ENCODE data around the gene ZP1.

The ZP1 gene

DNA sequence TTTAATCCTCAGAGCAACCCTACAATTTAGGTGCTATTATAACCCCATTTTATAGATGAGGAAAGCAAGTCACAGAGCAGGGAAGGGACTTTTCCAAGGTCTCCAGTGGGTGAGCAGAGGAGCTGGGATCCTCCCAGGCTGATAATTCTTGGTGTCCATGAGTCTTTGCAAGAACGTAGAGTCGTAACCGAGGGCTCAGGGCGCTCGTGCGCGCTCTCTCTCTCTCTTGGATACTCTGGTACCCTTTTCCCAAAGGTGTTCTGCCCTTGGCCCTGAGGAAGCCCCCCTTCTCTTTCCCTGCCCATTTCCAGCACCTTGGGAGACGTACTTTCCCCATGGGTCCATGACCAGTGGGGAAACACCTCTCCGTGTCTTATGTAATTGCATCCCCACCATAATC is 5.2 kb upstream of the ZP1 start:
- no peak for DNase-seq

DNA sequence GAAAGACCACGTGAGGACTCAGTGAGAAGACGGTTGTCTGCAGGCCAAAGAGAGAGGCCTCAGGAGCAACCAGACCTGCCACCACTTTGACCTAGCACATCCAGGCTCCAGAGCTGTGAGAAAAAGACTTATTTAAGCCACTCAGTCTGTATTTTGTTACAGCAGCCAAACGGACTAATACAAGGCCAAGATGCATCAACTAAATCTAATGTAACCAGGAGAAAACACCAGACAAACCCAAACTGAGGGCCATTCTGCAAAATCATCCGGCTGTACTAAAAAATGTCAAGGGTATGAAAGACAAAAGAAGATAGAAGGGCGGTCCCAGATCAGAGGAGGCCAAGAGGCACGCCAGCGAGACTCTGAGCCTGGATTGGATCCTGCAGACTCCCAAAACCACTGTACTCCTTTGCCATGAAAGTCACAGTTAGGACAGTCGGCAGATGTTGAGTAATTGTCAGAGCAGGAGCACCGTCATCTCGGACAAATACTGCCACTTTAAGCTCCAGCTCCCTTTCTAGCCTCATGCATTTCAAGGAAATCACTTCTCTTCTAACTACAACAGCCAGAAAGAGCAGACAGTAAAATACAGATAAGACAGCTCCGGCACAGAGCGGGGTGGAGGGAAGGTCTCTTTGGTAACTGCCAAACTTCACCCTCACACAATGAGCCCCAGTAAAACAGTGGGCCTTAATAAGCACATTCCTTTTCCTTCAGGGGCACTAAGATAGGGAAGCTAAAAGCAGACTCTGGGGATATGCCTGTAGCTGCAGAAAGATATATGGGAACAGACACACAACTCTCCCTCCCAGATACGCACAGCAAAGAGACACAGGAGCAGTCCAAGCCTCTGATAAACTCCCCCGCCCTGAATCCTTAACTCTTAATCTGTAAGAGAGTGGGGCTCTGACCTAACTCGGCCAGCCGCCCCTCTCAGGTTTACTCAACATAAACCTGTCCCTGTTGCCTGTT is 3.5 kb upstream of the ZP1 start:
- DNase-seq = no peak

DNA sequence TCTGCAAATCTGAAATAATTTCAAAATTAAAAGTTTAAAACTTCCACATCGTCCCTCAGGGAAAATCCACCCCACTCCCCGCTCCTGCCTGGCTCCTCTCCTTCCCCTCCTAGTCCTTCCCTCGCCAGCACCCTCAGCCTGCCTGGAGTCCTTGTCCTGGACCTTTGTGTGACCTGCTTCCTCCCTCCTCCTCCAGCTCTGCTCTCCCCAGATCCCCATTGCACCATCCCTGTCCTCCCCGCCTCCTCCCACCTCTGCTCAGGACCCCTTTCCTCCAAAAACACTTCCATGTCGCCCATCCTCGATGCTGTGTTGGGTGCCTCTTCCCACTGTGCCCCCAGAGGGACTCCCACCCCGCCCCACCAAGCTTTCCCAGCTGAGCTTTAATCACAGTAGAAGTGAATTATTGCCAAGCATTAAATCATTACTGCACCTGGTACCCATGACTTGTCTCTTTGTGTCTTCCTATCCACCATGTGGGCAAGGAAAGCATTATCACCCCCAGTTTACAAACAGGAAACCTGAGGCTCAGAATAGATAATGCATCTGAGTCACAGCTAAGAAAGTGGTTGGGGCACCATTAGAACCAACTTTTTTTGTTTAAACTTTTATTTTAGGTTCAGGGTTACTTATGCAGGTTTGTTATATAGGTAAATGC is 2.4 kb upstream of the ZP1 start:
- DNase-seq = no peak

DNA sequence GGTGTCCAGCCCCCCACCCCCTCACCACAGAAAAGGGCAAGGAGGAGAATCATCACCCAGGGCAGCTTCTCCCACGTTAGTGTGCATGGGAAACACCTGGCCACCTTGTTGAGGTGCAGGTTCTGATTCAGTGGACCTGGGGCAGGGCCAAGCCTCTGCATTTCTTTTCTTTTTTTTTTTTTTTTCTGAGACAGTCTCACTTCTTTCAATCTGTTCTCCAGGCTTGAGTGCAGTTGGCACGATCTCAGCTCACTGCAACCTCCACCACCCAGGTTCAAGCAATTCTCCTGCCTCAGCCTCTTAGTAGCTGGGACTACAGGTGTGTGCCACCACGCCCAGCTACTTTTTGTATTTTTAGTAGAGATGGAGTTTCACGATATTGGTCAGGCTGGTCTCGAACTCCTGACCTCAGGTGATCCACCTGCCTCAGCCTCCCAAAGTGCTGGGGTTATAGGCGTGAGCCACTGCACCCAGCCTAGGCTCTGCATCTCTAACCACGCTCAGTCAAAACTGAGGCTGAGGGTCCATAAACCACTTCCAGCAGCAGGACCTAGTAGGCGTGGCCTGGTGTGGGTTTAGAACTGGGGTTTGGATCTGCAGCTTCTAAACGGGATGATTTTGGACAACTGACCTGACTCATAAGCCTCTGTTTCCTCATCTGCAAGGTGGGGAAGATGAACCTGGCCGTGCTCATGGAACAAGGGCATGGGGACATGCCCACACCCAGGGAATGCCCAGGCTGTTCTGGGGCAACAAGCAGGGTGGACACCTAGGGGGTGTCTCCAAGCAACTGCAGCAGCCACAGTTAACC is 734 bp downstream of the ZP1 start:
- no peak for DNase-seq

DNA sequence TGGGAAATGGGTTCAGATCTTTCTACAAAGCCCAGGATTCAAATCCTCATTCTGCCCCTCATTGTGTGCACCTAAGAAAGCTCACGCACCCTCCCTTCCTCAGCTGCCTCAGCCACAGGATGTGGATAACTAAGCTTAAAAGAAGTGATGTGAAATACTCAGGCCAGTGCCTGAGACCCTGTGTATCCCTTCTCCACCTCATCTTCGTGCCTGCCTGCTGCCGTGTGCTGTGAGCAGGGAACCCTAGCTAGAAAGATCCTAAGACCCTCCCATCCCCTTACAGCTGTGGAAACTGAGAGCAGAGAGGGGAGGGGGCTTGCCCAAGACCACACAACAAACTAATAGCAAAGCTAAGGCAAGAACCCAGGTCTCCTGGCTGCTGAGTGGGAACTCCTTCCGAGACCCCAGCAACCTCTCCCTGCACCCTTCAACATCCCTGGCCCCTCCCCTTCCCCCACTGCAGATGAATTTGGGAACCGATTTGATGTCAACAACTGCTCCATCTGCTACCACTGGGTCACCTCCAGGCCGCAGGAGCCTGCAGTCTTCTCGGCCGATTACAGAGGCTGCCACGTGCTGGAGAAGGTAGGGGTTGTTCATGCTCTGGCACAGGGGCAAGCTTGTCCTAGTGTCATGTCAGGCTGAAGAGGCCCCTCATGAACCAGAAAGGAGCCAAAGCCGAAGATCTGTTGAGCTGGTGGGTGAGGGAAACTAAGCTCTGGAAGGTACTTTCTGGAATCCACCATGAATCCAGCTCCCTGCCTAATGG is 1.5 kb downstream of the ZP1 start:
- DNase-seq = no peak

DNA sequence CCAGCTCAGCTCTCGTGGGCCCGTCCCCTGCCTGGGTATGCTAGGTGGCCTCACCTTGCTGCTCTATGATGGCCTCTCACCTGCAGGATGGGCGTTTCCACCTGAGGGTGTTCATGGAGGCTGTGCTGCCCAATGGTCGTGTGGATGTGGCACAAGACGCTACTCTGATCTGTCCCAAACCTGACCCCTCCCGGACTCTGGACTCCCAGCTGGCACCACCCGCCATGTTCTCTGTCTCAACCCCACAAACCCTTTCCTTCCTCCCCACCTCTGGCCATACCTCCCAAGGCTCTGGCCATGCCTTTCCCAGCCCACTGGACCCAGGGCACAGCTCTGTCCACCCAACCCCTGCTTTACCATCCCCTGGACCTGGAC is 2.1 kb downstream of the ZP1 start:
- DNase-seq = no peak

DNA sequence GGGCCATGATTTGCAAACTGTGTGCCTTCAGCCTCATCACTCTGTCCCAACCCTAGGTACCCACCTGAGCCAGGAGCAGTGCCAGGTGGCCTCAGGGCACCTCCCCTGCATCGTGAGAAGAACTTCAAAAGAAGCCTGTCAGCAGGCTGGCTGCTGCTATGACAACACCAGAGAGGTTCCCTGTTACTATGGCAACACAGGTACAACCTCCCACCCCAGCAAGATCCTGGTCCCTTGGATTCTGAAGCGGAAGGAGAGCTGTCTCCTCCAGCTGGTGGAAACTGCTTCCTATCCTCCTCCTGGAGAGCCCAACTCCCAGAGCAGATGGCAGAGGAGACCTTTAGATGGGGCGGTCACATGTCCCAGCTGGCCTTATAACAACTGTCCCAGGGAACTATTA is 2.9 kb downstream of the ZP1 start:
- peak; percentile 9 for DNase-seq

DNA sequence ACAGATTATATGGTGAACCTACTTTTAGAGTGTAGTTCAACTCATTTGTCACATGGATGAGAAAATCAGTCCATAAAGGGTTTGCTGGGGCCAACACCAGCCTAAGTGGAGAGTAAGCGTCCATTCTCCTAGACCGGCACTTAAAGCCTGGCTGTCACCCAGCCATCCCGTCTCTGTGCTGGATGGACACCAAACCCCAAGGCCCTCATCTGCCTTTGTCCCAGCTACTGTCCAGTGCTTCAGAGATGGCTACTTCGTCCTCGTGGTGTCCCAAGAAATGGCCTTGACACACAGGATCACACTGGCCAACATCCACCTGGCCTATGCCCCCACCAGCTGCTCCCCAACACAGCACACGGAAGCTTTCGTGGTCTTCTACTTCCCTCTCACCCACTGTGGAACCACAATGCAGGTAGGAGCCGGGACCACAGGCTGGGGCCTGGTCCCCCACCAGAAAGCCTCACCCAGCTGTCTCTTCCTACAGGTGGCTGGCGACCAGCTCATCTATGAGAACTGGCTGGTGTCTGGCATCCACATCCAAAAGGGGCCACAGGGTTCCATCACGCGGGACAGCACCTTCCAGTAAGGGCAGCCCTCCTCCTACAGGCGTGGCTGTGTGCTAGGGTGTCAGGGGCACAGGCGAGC is 3.5 kb downstream of the ZP1 start:
- DNase-seq = no peak

DNA sequence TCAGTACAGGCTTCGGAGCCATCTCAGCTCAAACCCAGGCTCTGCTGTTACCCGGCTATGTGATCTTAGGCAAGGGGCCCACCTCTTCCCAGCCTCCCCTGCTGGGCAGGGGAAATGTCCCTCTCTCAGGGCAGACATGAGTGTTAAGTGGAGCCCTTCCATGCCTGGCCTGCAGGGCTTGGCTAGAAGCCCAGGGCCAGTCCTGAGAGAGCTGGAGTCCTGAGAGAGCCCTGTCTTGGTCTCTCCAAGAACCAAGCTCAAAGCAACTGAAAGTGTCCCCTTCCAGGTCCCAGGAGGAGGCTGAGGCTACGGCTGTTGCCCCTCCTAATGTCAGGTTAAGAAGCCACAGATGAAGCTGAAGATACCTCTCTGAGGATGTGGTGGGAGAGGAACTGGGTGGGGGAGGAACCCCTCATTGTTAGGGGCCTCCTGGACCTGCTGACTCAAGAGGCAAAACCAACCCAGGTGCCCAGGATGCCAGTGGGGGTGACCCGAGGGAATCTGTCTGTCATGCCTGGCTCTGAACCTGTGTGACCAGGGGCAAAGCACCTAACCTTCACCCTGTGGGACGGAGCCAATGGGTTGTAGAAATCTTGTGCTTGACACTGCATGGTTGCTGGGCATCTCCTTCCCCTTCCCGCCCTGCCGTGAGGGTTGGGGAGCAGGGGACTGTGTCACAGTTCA is 4.2 kb downstream of the ZP1 start:
- DNase-seq = no peak

DNA sequence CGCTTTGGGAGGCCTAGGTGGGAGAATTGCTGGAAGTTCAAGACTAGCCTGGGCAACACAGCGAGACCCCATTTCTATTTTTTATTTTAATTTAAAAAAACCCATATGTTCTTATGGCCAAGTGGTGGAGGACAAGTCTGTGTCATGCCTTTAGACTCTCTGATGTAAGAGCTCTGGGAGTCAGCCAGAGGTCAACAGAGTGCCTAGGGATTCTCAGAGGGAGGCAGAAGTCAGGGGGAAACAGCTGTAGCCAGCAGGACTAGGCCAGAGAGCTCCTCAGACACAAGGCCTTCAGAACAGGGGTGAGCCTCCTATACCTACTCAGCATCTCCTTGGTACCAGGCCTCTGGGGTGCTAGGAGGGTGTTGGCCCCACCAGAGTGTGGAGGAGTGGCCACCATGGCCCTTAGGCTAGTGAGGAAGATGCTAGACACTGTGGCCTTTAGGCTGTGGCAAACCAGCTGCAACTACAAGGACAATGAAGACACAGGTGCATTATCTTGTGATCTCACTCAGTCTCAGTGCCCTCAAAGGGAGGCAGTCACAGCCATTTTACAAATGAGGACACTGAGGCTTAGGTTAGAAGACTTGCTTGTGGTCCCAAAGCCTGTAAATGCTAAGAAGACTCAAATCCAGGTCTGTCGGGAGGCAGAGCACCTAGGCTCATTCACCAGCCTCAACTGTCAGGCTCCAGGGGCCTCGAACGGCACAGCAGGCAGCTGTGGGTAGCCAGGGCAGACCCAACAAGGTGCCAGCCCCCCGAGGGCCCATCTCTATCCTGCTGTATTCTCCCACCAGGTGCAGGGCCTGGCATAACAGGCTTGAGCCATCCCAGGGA is 5.0 kb downstream of the ZP1 start:
- DNase-seq = no peak

DNA sequence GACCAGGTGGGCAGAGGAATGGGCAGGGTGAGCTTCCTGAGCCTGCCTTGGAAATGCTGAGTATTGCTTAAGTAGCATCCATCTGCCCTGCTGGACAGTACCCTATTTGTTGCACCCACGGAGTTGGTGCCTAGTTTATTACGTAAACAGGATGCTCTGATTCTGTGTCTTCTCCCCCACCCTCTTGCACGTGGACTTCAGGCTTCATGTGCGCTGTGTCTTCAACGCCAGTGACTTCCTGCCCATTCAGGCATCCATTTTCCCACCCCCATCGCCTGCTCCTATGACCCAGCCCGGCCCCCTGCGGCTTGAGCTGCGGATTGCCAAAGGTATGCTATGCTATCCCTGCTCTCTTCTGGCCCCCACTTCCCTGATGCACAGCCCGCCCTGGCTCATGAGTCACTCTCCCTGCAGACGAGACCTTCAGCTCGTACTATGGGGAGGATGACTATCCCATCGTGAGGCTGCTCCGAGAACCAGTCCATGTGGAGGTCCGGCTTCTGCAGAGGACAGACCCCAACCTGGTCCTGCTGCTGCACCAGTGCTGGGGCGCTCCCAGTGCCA is 5.7 kb downstream of the ZP1 start:
- no peak for DNase-seq

DNA sequence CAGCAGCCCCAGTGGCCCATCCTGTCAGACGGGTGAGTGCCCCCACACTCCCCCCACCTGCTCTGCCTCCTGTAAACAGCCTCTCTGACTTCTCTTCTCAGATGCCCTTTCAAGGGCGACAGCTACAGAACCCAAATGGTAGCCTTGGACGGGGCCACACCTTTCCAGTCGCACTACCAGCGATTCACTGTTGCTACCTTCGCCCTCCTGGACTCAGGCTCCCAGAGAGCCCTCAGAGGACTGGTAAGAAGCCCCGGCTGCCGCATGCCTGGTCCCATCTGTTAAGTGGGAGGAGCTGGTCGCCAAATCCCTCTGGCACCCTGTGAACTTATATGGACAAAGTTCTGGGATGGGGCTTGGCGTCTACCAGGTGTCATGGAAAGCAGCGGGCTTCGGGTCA is 6.2 kb downstream of the ZP1 start:
- DNase-seq = no peak

DNA sequence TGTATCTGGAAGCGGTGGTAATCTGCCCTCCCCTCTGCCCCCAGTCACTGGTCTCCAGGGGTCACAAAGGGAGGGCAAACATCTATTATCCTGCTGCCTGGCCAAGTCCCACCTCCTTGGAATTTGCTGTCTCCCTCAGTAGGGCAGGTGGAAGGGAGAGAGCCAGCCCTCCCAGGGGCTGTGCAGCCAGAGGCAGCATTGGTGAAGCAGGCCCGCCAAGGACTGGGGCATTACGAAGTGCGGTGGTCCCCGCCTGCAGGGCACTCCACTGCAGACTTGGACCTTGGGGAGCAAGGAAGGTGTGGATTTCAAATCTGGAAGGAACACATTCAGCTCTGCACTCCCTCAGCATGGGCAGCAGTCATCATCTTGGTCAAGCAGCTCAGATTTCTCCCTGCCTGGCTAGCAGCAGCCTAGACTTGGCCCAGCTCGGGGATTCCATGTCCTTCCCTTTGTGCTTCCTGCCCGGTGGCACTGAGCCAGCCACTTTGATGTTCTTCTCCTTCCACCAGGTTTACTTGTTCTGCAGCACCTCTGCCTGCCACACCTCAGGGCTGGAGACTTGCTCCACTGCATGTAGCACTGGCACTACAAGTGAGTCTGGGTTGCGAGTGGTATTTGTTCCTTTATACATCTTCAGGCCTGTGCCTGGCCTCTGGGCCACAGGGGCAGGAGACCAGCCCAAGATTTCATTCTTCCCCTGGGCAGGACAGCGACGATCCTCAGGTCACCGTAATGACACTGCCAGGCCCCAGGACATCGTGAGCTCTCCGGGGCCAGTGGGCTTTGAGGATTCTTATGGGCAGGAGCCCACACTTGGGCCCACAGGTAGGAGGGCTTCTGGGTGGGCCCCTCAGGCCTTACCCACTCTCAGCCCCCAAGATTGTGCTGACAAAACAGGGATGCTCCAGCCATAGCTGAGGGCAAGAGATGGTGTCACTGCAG is 7.4 kb downstream of the ZP1 start:
- DNase-seq = no peak

DNA sequence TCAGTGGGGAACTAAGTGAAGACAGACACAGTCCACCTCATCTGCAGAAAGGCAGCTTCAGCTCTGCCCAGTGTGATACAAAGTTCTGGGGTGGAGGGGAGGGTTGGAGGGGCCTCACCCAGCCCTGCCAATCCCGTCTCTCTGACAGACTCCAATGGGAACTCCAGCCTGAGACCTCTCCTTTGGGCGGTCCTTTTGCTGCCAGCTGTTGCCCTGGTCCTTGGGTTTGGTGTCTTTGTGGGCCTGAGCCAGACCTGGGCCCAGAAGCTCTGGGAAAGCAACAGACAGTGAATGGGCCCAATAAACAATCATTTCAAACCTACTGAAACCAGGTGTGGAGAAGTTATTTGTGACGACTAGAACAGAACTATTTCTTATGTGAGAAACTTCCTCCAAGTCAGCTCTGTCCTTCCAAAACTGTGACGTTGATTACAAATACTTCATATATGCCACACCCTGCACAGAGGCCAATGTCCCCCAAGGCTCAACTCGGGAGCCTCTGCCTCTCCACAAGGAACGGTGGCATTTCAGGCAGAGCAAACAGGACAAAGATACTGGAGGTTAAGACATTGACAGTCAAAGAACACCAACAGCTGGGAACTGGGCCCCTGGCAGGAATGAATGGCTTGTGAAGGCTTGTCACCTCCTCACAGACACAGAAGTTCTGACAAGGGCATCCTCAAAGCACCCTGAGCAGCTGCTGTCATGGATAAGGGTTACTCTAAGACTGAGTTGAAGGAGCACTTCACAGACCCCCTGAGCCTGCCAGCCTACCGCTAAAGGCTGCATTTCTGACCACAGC is 8.2 kb downstream of the ZP1 start:
- DNase-seq = no peak

DNA sequence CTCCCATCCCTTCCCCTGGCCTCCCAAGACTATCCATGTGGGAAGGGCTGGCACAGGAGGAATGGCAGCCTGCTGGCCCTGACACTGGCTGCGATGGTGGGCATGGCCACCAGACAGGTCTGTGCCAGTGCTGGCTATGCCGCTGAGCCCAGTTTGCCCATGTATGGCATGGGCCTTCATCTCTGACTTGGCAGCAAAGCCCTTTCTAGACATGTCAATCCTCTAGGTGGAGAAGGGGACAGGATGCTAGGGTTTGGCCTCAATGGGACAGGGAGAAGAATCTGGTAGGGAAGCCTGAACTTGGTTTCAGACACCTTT is 8.8 kb downstream of the ZP1 start:
- DNase-seq = no peak

DNA sequence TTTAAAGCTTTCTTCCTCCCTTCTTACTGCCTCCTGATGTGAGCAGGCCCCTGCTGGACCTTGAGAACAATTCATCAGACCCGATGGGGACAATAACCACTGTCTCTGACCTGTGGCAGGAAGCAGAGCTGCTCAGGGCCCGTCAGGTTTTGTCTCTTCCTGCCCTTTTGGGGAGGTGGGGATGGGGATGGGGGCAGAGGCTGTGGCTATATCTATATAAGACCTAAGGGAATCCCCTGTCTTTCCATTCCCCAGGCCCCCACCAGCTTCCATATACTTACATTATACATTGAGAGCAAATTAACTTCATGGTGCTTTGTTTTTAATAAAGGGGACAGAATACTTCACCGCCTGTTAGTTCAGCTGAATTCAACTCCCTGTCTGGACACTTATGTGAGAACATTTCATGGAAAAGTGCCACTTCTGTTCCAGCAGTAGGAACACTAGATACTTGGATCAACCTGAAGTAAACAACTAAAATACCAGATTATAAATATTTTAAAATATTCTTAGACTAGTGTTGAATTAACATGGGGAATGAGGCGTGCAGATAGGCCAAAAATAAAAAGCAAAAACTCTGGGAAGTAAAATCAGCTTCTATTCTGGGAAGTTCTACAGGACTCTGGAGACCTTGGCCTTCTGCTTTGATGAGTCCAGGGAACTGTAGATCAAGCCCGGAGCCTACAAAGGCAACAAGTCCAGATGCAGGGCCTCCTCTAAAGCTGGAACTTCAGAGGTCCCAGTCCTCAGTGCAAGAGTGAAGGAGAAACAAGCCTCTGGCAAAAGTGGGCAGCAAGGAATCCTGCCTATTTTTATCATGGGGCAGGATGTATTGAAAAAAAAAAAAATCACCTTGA is 11.1 kb downstream of the ZP1 start:
- no peak for DNase-seq

DNA sequence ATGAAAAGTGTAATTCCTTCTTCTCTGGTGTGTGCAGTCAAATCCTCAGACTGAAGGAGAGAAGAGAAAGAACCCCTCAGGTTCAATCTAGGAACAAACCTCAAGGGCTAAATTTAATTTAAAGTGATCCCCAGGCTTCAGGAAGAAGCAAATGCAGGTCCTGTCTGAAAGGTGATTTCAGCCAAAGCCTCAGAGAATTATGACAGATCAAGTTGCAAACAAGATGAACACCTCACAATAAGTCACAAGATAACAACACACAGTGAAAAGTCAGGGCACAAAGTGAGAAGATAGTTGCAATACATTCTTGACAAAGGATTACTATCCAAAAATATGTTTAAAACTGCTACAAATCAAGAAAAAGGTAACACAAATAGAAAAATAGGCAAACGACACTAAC is 11.8 kb downstream of the ZP1 start:
- no peak for DNase-seq

Data from NCI-H1694 (cell line).